DND-41 (cell line): ENCODE results near the gene KRTAP5-9.
"Not testable (repeated sequence)": the region's sequence is repeated elsewhere in the genome, so short reads cannot be mapped to it uniquely, and the experiment has no call there.

Source experiments
- ATAC-seq: fragments of 200-7000 bp; cut with Tn5 transposase; 3 replicates; pipeline ENCODE4 v1.9.1; 2021; ENCODE audit warnings: low read depth; ENCODE audit not compliant: insufficient read depth
- DNase-seq: peaks from one replicate; pipeline ENCODE4 v3.0.0-alpha.2; 2020
- H2AFZ ChIP-seq: 2 replicates; pipeline ENCODE4 v1.6.0; 2012; ENCODE audit warnings: low read depth, low read length
- H3K27ac ChIP-seq: 2 replicates; pipeline ENCODE4 v1.5.1; 2012; ENCODE audit warnings: low read length, inconsistent platforms
- H3K27me3 ChIP-seq: fragments of 200-600 bp; sonication (generic); 2 replicates; pipeline ENCODE4 v1.6.0; 2012; ENCODE audit warnings: low read length, mild to moderate bottlenecking, inconsistent platforms; ENCODE audit not compliant: insufficient read depth, poor library complexity
- H3K36me3 ChIP-seq: 2 replicates; pipeline ENCODE4 v1.5.1; 2012; ENCODE audit warnings: low read length, inconsistent platforms; ENCODE audit not compliant: insufficient read depth
- H3K4me1 ChIP-seq: 2 replicates; pipeline ENCODE4 v1.5.1; 2012; ENCODE audit warnings: mild to moderate bottlenecking, low read length; ENCODE audit not compliant: insufficient read depth
- H3K4me2 ChIP-seq: 2 replicates; pipeline ENCODE4 v1.6.0; 2012; ENCODE audit warnings: mild to moderate bottlenecking, moderate library complexity, low read length, inconsistent platforms; ENCODE audit not compliant: insufficient read depth
- H3K4me3 ChIP-seq, 2 experiments: fragments of 200-600 bp in 1 of 2; shearing (Covaris generic) in 1 of 2; 2 replicates each; pipeline ENCODE4 v1.5.1; 2012 to 2016; ENCODE audit warnings: inconsistent platforms in 2 of 2, low read length in 2 of 2, mild to moderate bottlenecking in 2 of 2, low read depth in 1 of 2, moderate library complexity in 1 of 2
- H3K79me2 ChIP-seq: 2 replicates; pipeline ENCODE4 v1.6.0; 2012; ENCODE audit warnings: low read length, inconsistent platforms; ENCODE audit not compliant: insufficient read depth
- H3K9ac ChIP-seq: 2 replicates; pipeline ENCODE4 v1.6.0; 2012; ENCODE audit warnings: low read depth, mild to moderate bottlenecking, inconsistent platforms, low read length, moderate library complexity
- H3K9me3 ChIP-seq: 2 replicates; pipeline ENCODE4 v1.5.1; 2012; ENCODE audit warnings: low read length, moderate library complexity, mild to moderate bottlenecking, inconsistent platforms; ENCODE audit not compliant: insufficient read depth, severe bottlenecking
- H4K20me1 ChIP-seq: 2 replicates; pipeline ENCODE4 v1.6.0; 2012; ENCODE audit warnings: low read length; ENCODE audit not compliant: insufficient read depth
- EZH2 ChIP-seq: IDR thresholded peaks from 3 replicates; pipeline ENCODE4 v1.6.1; 2012; ENCODE audit warnings: borderline replicate concordance, low read depth, mild to moderate bottlenecking, moderate library complexity, low read length, inconsistent platforms; ENCODE audit not compliant: severe bottlenecking
- TF ChIP-seq, protein P1 (sequence below): IDR thresholded peaks from 2 replicates; pipeline ENCODE4 v1.5.1; 2012; ENCODE audit warnings: borderline replicate concordance, low read length, moderate library complexity, mild to moderate bottlenecking; ENCODE audit not compliant: poor library complexity, severe bottlenecking; ENCODE audit errors: extremely low read depth

The KRTAP5-9 gene

GRCh38 chr11:71525188-71525937 lies 22.9 kb upstream of the KRTAP5-9 start:
- Histone ChIP-seq H3K9ac (no peak overlapping the region), H2AFZ (no peak overlapping the region), H3K4me1 (no peaks in the 10 kb centered on the region), H3K27me3 (no peaks in the 10 kb centered on the region), H4K20me1 (no peaks in the 10 kb centered on the region), H3K4me3 (no peak overlapping the region), H3K9me3 (no peaks in the 10 kb centered on the region), H3K4me2 (no peak overlapping the region), H3K36me3 (no peaks in the 10 kb centered on the region), H3K27ac (no peak overlapping the region), H3K79me2 (no peaks in the 10 kb centered on the region)
- ATAC-seq: no peak
- no peak for TF ChIP-seq EZH2
- TF ChIP-seq, protein P1, sequence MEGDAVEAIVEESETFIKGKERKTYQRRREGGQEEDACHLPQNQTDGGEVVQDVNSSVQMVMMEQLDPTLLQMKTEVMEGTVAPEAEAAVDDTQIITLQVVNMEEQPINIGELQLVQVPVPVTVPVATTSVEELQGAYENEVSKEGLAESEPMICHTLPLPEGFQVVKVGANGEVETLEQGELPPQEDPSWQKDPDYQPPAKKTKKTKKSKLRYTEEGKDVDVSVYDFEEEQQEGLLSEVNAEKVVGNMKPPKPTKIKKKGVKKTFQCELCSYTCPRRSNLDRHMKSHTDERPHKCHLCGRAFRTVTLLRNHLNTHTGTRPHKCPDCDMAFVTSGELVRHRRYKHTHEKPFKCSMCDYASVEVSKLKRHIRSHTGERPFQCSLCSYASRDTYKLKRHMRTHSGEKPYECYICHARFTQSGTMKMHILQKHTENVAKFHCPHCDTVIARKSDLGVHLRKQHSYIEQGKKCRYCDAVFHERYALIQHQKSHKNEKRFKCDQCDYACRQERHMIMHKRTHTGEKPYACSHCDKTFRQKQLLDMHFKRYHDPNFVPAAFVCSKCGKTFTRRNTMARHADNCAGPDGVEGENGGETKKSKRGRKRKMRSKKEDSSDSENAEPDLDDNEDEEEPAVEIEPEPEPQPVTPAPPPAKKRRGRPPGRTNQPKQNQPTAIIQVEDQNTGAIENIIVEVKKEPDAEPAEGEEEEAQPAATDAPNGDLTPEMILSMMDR: no peak
- no peak for DNase-seq

GRCh38 chr11:71525938-71526495 lies 22.2 kb upstream of the KRTAP5-9 start:
- no peak for TF ChIP-seq EZH2
- TF ChIP-seq, protein P1: no peak
- H3K9me3 ChIP-seq: no peaks in the 10 kb centered on the region
- H3K4me2 ChIP-seq: no peak overlapping the region
- no peak for DNase-seq
- H4K20me1 ChIP-seq: no peaks in the 10 kb centered on the region
- no peak overlapping the region for H3K4me3 ChIP-seq
- no peaks in the 10 kb centered on the region for H3K79me2 ChIP-seq
- no peaks in the 10 kb centered on the region for H3K4me1 ChIP-seq
- no peaks in the 10 kb centered on the region for H3K36me3 ChIP-seq
- H3K9ac ChIP-seq: no peak overlapping the region
- no peak overlapping the region for H2AFZ ChIP-seq
- ATAC-seq: no peak
- H3K27me3 ChIP-seq: no peaks in the 10 kb centered on the region
- no peak overlapping the region for H3K27ac ChIP-seq

GRCh38 chr11:71526796-71527575 lies 21.2 kb upstream of the KRTAP5-9 start, which contains the start of gene KRTAP5-7:
TSS of gene KRTAP5-7 (plus strand) at chr11:71527267. CDS start at chr11:71527301, 34 bp downstream.
- H3K27ac ChIP-seq, H3K9ac ChIP-seq, H3K79me2 ChIP-seq, H3K4me2 ChIP-seq, H3K4me1 ChIP-seq, H2AFZ ChIP-seq, H3K27me3 ChIP-seq, H3K4me3 ChIP-seq, ATAC-seq, H4K20me1 ChIP-seq, H3K36me3 ChIP-seq, H3K9me3 ChIP-seq, DNase-seq: not testable (repeated sequence)
